Neural cell (in vitro differentiated cells): ENCODE measurements around the gene GNAT3. TPM values are rescaled to one million over a fixed set of nuclear protein-coding genes. Genes with fewer than 3 reads are reported as not detected.

Experiments used
- H2AFZ ChIP-seq: fragments of 200-600, 300-800 bp; sonication (generic), shearing (Covaris generic); 2 replicates; pipeline ENCODE4 v1.6.0; 2014; ENCODE audit warnings: low read depth, mild to moderate bottlenecking, antibody characterized with exemption, low read length, moderate library complexity
- H3F3A ChIP-seq: fragments of 200-600 bp; shearing (Covaris generic); 2 replicates; pipeline ENCODE4 v1.6.1; 2016; ENCODE audit warnings: mild to moderate bottlenecking, moderate library complexity, mixed read lengths, antibody characterized with exemption, low read length; ENCODE audit not compliant: insufficient read depth, poor library complexity, severe bottlenecking
- H3K27ac ChIP-seq: fragments of 200-600, 300-800 bp; sonication (generic), shearing (Covaris generic); 2 replicates; pipeline ENCODE4 v1.5.1; 2014; ENCODE audit warnings: mild to moderate bottlenecking, low read length, moderate library complexity
- H3K27me3 ChIP-seq: fragments of 300-800, 200-600 bp; sonication (generic), shearing (Covaris generic); 2 replicates; pipeline ENCODE4 v1.6.0; 2014; ENCODE audit warnings: mild to moderate bottlenecking, low read depth, low read length, moderate library complexity; ENCODE audit not compliant: insufficient read depth
- H3K36me3 ChIP-seq: fragments of 300-800, 200-600 bp; sonication (generic), shearing (Covaris generic); 2 replicates; pipeline ENCODE4 v1.5.1; 2014; ENCODE audit warnings: mild to moderate bottlenecking, antibody characterized with exemption, low read length, moderate library complexity; ENCODE audit not compliant: insufficient read depth
- H3K4me2 ChIP-seq: fragments of 300-800, 200-600 bp; sonication (generic), shearing (Covaris generic); 2 replicates; pipeline ENCODE4 v1.6.0; 2014; ENCODE audit warnings: mild to moderate bottlenecking, low read length
- H3K4me3 ChIP-seq: fragments of 300-800, 200-600 bp; sonication (generic), shearing (Covaris generic); 2 replicates; pipeline ENCODE4 v1.5.1; 2014; ENCODE audit warnings: mild to moderate bottlenecking, low read length, moderate library complexity
- H3K79me2 ChIP-seq: fragments of 200-600 bp; shearing (Covaris generic); replicated peaks from 2 replicates; pipeline ENCODE4 v1.6.0; 2014; ENCODE audit warnings: mild to moderate bottlenecking, low read length, moderate library complexity; ENCODE audit not compliant: insufficient read depth
- H3K9ac ChIP-seq: fragments of 300-800, 200-600 bp; sonication (generic), shearing (Covaris generic); 2 replicates; pipeline ENCODE4 v1.6.1; 2016; ENCODE audit warnings: mild to moderate bottlenecking, low read length, mixed read lengths
- H3K9me2 ChIP-seq: fragments of 200-600 bp; shearing (Covaris generic); 2 replicates; pipeline ENCODE4 v1.6.1; 2016; ENCODE audit warnings: mild to moderate bottlenecking, low read length, mixed read lengths; ENCODE audit not compliant: insufficient read depth
- H3K9me3 ChIP-seq: fragments of 200-600, 300-800 bp; sonication (generic), shearing (Covaris generic); 2 replicates; pipeline ENCODE4 v1.6.1; 2016; ENCODE audit warnings: mild to moderate bottlenecking, mixed run types, low read length, moderate library complexity, mixed read lengths
- H4K20me1 ChIP-seq: fragments of 200-600 bp; shearing (Covaris generic); 2 replicates; pipeline ENCODE4 v1.6.1; 2016; ENCODE audit warnings: mild to moderate bottlenecking, mixed run types; ENCODE audit not compliant: insufficient read depth
- CTCF ChIP-seq: fragments of 450-650 bp; IDR thresholded peaks from 2 replicates; pipeline ENCODE4 v1.5.1; 2014; ENCODE audit warnings: antibody characterized with exemption, mild to moderate bottlenecking, moderate library complexity; ENCODE audit not compliant: poor library complexity, severe bottlenecking
- EP300 ChIP-seq: fragments of 450-650 bp; conservative IDR thresholded peaks from 2 replicates; pipeline ENCODE4 v1.6.1; 2014; ENCODE audit warnings: antibody characterized with exemption, mild to moderate bottlenecking, moderate library complexity; ENCODE audit not compliant: poor library complexity, severe bottlenecking
- EZH2 ChIP-seq: fragments of 200-600, 300-800 bp; shearing (Covaris generic), sonication (generic); IDR thresholded peaks from 2 replicates; pipeline ENCODE4 v1.6.1; 2014; ENCODE audit warnings: antibody characterized with exemption, low read length, borderline replicate concordance, mild to moderate bottlenecking; ENCODE audit not compliant: insufficient read depth, poor library complexity, severe bottlenecking
- MXI1 ChIP-seq: fragments of 450-650 bp; conservative IDR thresholded peaks from 2 replicates; pipeline ENCODE4 v1.6.1; 2014; ENCODE audit warnings: antibody characterized with exemption, mild to moderate bottlenecking; ENCODE audit not compliant: poor library complexity, severe bottlenecking
- POLR2AphosphoS5 ChIP-seq: IDR thresholded peaks from 2 replicates; pipeline ENCODE4 v1.6.1; 2012
- REST ChIP-seq: IDR thresholded peaks from 2 replicates; pipeline ENCODE4 v1.6.1; 2012; ENCODE audit warnings: borderline replicate concordance
- TAF1 ChIP-seq: IDR thresholded peaks from 2 replicates; pipeline ENCODE4 v1.6.1; 2012; ENCODE audit warnings: low read depth
- polyA plus RNA-seq: library from polyadenylated mRNA; depleted of rRNA; stranded (reverse); fragments of >200 nt; gene quantifications from 2 replicates; pipeline ENCODE4 v1.2.3, GENCODE V29; 2014

GNAT3 gene
- polyA plus RNA-seq, 1 donor from 2014 or later: not detected

- no peak overlapping the region for H3K4me3 ChIP-seq
- no peak overlapping the region for H3K27ac ChIP-seq
- H2AFZ ChIP-seq: no peak overlapping the region
- no peaks in the 10 kb centered on the region for H3K36me3 ChIP-seq
- no peak for TF ChIP-seq POLR2AphosphoS5
- no peak for TF ChIP-seq EP300
- TF ChIP-seq MXI1: no peak
- no peak for TF ChIP-seq TAF1
- TF ChIP-seq EZH2: no peak
- TF ChIP-seq CTCF: no peak
- H4K20me1 ChIP-seq: no peaks in the 10 kb centered on the region
- H3K9ac ChIP-seq: no peak overlapping the region
- H3K27me3 ChIP-seq: no peaks in the 10 kb centered on the region
- no peaks in the 10 kb centered on the region for H3K9me3 ChIP-seq
- no peak overlapping the region for H3K4me2 ChIP-seq
- H3F3A ChIP-seq: no peaks in the 10 kb centered on the region
- H3K9me2 ChIP-seq: no peaks in the 10 kb centered on the region
- H3K79me2 ChIP-seq: no peaks in the 10 kb centered on the region
Observed at GRCh38 chr7:80480566-80480965, 31.3 kb downstream of the GNAT3 start.

GRCh38 chr7:80478683-80479082, 33.2 kb downstream of the GNAT3 start:
- H3K27ac ChIP-seq: no peak overlapping the region
- H3K9ac ChIP-seq: no peak overlapping the region
- H3K4me2 ChIP-seq: no peak overlapping the region
- no peaks in the 10 kb centered on the region for H3K9me2 ChIP-seq
- no peaks in the 10 kb centered on the region for H3K36me3 ChIP-seq
- H3K79me2 ChIP-seq: no peaks in the 10 kb centered on the region
- H3F3A ChIP-seq: no peaks in the 10 kb centered on the region
- no peak for TF ChIP-seq EP300
- TF ChIP-seq CTCF: no peak
- no peak for TF ChIP-seq REST
- no peak for TF ChIP-seq TAF1
- no peak for TF ChIP-seq EZH2
- no peaks in the 10 kb centered on the region for H4K20me1 ChIP-seq
- H3K9me3 ChIP-seq: no peaks in the 10 kb centered on the region
- H3K27me3 ChIP-seq: no peaks in the 10 kb centered on the region
- H3K4me3 ChIP-seq: no peak overlapping the region
- H2AFZ ChIP-seq: no peak overlapping the region
